Measurements from ENCODE around the gene HSBP1L1.
"Not testable (repeated sequence)": the region's sequence is repeated elsewhere in the genome, so short reads cannot be mapped to it uniquely, and the experiment has no call there.

HSBP1L1 gene

GRCh38 chr18:79989195-79989497 is 24.7 kb downstream of the HSBP1L1 start:
- DNase-seq (ENCODE audit: low read depth), result no peak
- no peak for TF ChIP-seq CTCF (IDR thresholded peaks at IDR 0.05; ENCODE audit: low read length, missing control alignments)
- H3K4me3 ChIP-seq (replicated peaks; ENCODE audit: low read depth, low read length), result peak overlapping the region; percentile 91

- no peak for TF ChIP-seq CTCF (IDR thresholded peaks at IDR 0.05; ENCODE audit: low read length, missing control alignments)
- no peak overlapping the region for H3K4me3 ChIP-seq (replicated peaks; ENCODE audit: low read depth, low read length)
- DNase-seq (ENCODE audit: low read depth), result no peak
Observed at GRCh38 chr18:79991494-79991893, 27.1 kb downstream of the HSBP1L1 start.

GRCh38 chr18:79999701-80000100 is 35.3 kb downstream of the HSBP1L1 start:
- not testable (repeated sequence) for H3K4me3 ChIP-seq (replicated peaks; ENCODE audit: low read depth, low read length); DNase-seq (ENCODE audit: low read depth)

GRCh38 chr18:80000877-80001276 is 36.4 kb downstream of the HSBP1L1 start:
- TF ChIP-seq CTCF (IDR thresholded peaks at IDR 0.05; ENCODE audit: low read length, missing control alignments), result no peak
- no peak for DNase-seq (ENCODE audit: low read depth)
- no peak overlapping the region for H3K4me3 ChIP-seq (replicated peaks; ENCODE audit: low read depth, low read length)

- no peak for TF ChIP-seq CTCF (IDR thresholded peaks at IDR 0.05; ENCODE audit: low read length, missing control alignments)
- no peak overlapping the region for H3K4me3 ChIP-seq (replicated peaks; ENCODE audit: low read depth, low read length)
- DNase-seq (ENCODE audit: low read depth), result no peak
Observed at GRCh38 chr18:80002468-80002867, 38.0 kb downstream of the HSBP1L1 start.

- H3K4me3 ChIP-seq (replicated peaks; ENCODE audit: low read depth, low read length), result no peak overlapping the region
- DNase-seq (ENCODE audit: low read depth), result no peak
- TF ChIP-seq CTCF (IDR thresholded peaks at IDR 0.05; ENCODE audit: low read length, missing control alignments), result no peak
Observed at GRCh38 chr18:80004600-80005342, 40.3 kb downstream of the HSBP1L1 start.

GRCh38 chr18:80006724-80007123 is 42.3 kb downstream of the HSBP1L1 start:
- no peak overlapping the region for H3K4me3 ChIP-seq (replicated peaks; ENCODE audit: low read depth, low read length)
- no peak for DNase-seq (ENCODE audit: low read depth)
- TF ChIP-seq CTCF (IDR thresholded peaks at IDR 0.05; ENCODE audit: low read length, missing control alignments), result no peak

Measured in fibroblast of pulmonary artery (primary cell).